GM10248 (cell line): Measurements from ENCODE around the gene ZNF814.
A peak's percentile ranks its signal among the peaks of the same experiment; 100 is the strongest.
"Not testable (repeated sequence)": the region's sequence is repeated elsewhere in the genome, so short reads cannot be mapped to it uniquely, and the experiment has no call there.

Experiments
- CTCF ChIA-PET: fragments of 300-600 bp; sonication (Branson Sonifier 250); formaldehyde crosslinking; extraction: SDS; loops from one replicate; lab custom pipeline; 2021; ENCODE audit warnings: antibody characterized with exemption; lab: Yijun Ruan, JAX
- POLR2A ChIA-PET: fragments of 350-650 bp; sonication (Branson Sonifier 250); formaldehyde crosslinking; extraction: SDS; loops from one replicate; lab custom pipeline; 2020; ENCODE audit warnings: antibody characterized with exemption; lab: Yijun Ruan, JAX
- DNase-seq: peaks from one replicate; pipeline ENCODE4 v3.0.0; 2012; ENCODE audit errors: extremely low spot score
- TF ChIP-seq, protein P1 (sequence below): IDR thresholded peaks from 2 replicates; pipeline ENCODE4 v1.5.1; 2012; ENCODE audit warnings: mild to moderate bottlenecking, low read depth; ENCODE audit errors: extremely low read depth, missing control alignments, control extremely low read depth

Gene ZNF814

DNA sequence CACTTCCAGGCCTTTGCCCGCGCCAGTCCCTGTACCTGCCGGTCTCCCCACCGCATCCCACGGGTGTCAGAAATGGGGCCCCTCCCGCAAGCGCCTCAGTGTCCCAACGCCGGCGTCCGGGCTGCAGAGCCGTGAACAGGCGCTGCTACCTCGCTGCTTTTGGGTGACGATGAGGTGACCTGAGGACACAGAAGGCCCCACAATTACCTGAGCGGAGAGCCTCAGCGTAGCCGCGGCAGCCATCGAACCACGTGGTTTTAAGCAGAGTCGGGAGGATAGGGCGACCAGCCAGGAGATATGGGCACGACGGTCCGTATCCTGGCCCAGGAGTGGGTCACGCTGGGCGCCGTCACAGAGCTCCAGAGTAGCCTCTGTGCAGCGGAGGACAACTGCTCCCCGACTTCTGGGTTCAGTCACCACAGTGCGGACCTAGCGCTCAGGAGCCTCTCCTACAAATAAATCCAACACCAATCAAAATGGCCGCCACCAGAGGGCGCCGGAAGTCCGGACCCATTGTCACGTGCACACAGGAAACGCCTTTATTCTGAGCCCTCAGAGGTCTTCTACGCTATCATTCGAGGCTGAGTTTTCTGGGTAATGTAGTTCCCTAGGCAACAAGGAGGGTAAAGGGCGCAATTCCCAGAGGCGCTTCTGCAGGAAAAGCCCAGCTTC is at the start of gene ZNF814:
Gene ZNF814, minus strand, starts transcription at position 478 of the 672 bp plus-strand sequence. Its CDS starts 235 bp downstream, at position 243.
- POLR2A ChIA-PET: no interaction called here
- CTCF ChIA-PET: interaction anchor here (0.8 to 2.2 kb wide), 5 partner anchors 15 to 28 kb away, joined by 3 to 8 read pairs (median 3); partner anchors contain the start of gene ZNF417
- peak; percentile 74 for DNase-seq
- TF ChIP-seq, protein P1, sequence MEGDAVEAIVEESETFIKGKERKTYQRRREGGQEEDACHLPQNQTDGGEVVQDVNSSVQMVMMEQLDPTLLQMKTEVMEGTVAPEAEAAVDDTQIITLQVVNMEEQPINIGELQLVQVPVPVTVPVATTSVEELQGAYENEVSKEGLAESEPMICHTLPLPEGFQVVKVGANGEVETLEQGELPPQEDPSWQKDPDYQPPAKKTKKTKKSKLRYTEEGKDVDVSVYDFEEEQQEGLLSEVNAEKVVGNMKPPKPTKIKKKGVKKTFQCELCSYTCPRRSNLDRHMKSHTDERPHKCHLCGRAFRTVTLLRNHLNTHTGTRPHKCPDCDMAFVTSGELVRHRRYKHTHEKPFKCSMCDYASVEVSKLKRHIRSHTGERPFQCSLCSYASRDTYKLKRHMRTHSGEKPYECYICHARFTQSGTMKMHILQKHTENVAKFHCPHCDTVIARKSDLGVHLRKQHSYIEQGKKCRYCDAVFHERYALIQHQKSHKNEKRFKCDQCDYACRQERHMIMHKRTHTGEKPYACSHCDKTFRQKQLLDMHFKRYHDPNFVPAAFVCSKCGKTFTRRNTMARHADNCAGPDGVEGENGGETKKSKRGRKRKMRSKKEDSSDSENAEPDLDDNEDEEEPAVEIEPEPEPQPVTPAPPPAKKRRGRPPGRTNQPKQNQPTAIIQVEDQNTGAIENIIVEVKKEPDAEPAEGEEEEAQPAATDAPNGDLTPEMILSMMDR: peak; percentile 9

DNA sequence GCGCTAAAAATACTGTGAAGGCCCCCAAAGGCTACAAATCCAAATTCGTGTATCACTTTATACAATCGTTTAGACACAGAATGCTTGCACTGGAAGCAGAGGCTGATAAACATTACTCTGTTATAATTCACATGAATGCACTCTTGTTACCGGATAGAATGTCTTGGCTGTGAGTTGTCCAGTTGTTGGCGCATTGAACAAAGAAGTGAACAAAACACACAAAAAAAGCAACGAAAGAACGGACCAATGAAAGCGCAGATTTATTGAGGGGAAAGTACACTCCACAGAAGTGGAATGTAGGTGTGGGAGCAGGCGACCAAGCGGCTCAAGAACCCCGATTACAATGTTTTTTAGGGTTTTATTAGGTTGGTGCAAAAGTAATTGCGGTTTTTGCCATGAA is 46.9 kb upstream of the ZNF814 start:
- DNase-seq: no peak
- TF ChIP-seq, protein P1: no peak
- CTCF ChIA-PET: no interaction called here
- POLR2A ChIA-PET: interaction anchor here (0.6 kb wide), 1 partner anchor 212 kb away, joined by 7 read pairs; no protein-coding TSS in a partner anchor

DNA sequence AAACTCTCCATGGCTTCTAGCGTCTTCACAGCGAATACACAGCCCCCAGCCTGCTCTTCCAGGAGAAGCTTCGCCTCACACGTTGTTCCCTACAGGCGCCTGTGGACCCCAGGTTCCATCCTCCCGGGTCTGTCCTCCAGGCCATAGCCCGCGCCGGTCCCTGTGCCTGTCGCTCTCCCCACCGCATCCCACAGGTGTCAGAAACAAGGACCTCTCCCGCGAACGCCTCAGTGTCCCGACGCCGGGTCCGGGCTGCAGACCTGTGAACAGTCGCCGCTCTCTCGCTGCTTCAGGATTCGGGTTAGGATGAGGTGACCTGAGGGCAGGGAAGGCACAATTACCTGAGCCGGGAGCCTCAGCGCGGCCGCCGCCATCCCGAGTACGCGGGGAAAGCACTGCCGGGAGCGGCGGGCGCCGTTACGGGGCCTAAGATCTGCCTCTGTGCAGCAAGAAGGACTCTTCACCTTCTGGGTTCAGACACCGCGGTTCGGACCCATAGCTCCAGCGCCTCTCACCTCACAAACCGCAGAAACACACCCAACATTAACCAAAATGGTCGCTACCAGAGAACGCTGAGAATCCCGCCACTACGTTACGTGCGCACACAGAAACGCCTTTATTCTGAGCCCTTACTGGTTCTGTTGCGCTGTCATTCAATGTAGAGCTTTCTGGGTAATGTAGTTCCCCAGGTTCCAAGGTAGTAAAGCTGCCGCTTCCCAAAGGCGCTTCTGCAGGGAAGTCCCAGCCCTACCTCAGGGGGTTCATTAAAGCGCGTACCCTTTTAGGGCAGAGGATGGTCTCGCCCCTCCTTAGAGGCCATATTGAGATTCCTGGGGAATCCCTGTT is 46.2 kb upstream of the ZNF814 start, which contains the start of gene ZNF418:
Gene ZNF418, minus strand, starts transcription at position 583 of the 846 bp plus-strand sequence. CDS start 1,580 bp downstream, outside the sequence.
- TF ChIP-seq, protein P1: no peak
- ChIA-PET POLR2A (interaction anchor here (0.6 kb wide), 1 partner anchor 211 kb away, joined by 7 read pairs; no protein-coding TSS in a partner anchor), CTCF (interaction anchor here (1.3 kb wide), 1 partner anchor 10 kb away, joined by 3 read pairs; no protein-coding TSS in a partner anchor)
- DNase-seq: peak; percentile 39

DNA sequence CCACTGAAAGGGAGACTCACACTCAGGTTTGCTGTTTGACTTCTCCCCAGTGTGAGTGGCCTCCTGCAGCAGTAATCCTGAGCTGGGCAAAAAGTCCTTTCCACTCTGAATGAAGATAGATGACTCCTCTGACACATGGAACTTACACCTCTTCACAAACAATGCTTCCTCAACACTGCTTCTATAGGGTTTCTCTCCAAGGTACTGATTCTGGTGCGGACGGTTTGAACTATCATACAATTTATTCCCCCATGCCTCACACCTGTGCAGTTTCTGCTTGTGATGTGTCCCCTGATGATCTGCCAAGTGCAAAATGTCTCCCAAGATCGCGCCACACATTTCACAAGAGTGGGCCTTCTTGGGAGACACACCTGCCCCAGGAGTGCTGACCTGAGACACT is 38.8 kb upstream of the ZNF814 start:
- DNase-seq: no peak
- ChIA-PET CTCF (no interaction called here), POLR2A (no interaction called here)
- TF ChIP-seq, protein P1: no peak

DNA sequence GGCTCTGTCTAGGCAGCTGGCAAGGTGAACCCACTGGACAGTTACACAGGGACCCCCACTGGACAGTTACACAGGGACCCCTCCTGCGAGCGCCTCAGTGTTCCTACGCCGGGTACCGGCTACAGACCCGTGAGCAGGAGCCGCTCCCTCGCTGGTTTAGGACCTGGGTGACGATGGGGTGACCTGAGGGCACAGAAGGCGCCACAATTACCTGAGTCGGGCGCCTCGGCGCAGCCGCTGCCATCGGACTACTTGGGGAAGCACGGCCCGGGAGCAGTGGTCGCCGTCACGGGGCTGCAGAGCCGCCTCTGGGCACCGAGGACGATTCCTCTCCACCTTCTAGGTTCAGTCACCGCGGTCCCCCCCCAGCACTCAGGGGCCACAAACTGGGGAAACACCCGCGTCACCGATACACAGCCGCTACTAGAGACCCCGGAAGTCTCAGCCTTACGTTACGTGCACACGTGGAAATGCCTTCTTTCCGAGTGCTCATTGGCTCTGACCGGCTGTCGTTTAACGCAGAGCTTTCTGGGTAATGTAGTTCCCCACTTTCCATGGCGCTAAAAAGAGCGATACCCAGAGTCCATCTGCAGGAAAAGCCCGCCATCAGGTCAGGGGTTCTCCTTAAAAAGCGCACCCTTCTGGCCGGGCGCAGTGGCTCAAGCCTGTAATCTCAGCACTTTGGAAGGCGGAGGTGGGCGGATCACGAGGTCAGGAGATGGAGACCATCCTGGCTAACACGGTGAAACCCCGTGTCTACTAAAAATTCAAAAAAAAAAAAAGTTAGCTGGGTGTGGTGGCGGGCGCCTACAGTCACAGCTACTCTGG is 27.5 kb upstream of the ZNF814 start, which contains the start of gene ZNF417:
Gene ZNF417, minus strand, starts transcription at position 425 of the 828 bp plus-strand sequence. Its CDS starts 181 bp downstream, at position 244.
- DNase-seq: peak; percentile 90
- CTCF ChIA-PET: interaction anchor here (0.9 to 1.5 kb wide), 2 partner anchors 8 to 28 kb away, joined by 3 read pairs; no protein-coding TSS in a partner anchor
- POLR2A ChIA-PET: not testable (repeated sequence)
- TF ChIP-seq, protein P1: peak; percentile 61
